ENCODE results near the gene ELL3.

Gene ELL3

DNA sequence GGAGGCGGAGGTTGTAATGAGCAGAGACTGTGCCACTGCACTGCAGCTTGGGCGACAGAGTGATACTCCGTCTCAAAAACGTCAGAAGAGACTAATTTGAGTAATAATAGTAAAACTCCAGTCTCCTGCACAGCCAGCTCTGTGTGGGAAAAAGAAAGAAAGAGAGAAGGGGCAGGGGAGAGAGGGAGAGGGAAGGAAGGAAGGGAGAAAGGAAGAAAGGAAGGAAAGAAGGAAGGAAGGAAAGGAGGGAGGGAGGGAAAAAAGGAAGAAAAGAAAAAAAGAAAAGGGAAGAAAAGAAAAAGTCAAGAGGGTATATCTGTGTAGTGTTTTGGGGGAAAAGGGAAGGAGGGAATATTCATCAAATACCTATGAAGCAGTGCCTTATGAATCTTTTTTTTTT lies 53.6 kb downstream of the ELL3 start:
- H3K27me3 ChIP-seq = no peaks in the 10 kb centered on the region
- H3K27ac ChIP-seq = no peak overlapping the region
- intact Hi-C loops (cut with DNase I; ENCODE audit: low total_unique reads) = no loop called here
- no peaks in the 10 kb centered on the region for H3K9me3 ChIP-seq
- H3K4me1 ChIP-seq = peaks cover 0 to 11% (median 6%) of the 10 kb centered on the region in 4 donors
- no peak overlapping the region for H3K4me3 ChIP-seq
- H3K36me3 ChIP-seq = no peaks in the 10 kb centered on the region
- TF ChIP-seq, protein P1, sequence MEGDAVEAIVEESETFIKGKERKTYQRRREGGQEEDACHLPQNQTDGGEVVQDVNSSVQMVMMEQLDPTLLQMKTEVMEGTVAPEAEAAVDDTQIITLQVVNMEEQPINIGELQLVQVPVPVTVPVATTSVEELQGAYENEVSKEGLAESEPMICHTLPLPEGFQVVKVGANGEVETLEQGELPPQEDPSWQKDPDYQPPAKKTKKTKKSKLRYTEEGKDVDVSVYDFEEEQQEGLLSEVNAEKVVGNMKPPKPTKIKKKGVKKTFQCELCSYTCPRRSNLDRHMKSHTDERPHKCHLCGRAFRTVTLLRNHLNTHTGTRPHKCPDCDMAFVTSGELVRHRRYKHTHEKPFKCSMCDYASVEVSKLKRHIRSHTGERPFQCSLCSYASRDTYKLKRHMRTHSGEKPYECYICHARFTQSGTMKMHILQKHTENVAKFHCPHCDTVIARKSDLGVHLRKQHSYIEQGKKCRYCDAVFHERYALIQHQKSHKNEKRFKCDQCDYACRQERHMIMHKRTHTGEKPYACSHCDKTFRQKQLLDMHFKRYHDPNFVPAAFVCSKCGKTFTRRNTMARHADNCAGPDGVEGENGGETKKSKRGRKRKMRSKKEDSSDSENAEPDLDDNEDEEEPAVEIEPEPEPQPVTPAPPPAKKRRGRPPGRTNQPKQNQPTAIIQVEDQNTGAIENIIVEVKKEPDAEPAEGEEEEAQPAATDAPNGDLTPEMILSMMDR (IDR thresholded peaks at IDR 0.05) = no peak
- DNase-seq = no peak

Data from tibial artery (tissue), 4 donors.